Suprapubic skin (tissue), 4 donors: ENCODE measurements around the gene RBM33. TPM values are rescaled to one million over a fixed set of nuclear protein-coding genes. Genes with fewer than 3 reads are reported as not detected.
"Not testable (repeated sequence)": the region's sequence is repeated elsewhere in the genome, so short reads cannot be mapped to it uniquely, and the experiment has no call there.

ENCODE experiments used
- DNase-seq, 2 donors: peaks; one replicate each; pipeline ENCODE4 v3.0.0-alpha.2; 2019; ENCODE audit warnings: low spot score in 2 of 2
- H3K27ac ChIP-seq: fragments of 200-600 bp; sonication (generic); one replicate; pipeline ENCODE4 v1.5.1; 2019
- H3K27me3 ChIP-seq: fragments of 200-600 bp; sonication (generic); one replicate; pipeline ENCODE4 v1.5.1; 2019
- H3K36me3 ChIP-seq: fragments of 200-600 bp; sonication (generic); one replicate; pipeline ENCODE4 v1.5.1; 2019
- H3K4me1 ChIP-seq: fragments of 200-600 bp; sonication (generic); one replicate; pipeline ENCODE4 v1.5.1; 2019
- H3K4me3 ChIP-seq: fragments of 200-600 bp; sonication (generic); one replicate; pipeline ENCODE4 v1.5.1; 2019; ENCODE audit warnings: mild to moderate bottlenecking
- H3K9me3 ChIP-seq: fragments of 200-600 bp; sonication (generic); one replicate; pipeline ENCODE4 v1.5.1; 2019
- EP300 ChIP-seq: sonication (generic); formaldehyde crosslinking; IDR thresholded peaks from one replicate; pipeline ENCODE4 v1.6.1; 2017; ENCODE audit warnings: antibody characterized with exemption
- POLR2A ChIP-seq, 2 donors: fragments of 450-650 bp; IDR thresholded peaks; one replicate each; pipeline ENCODE4 v1.6.1; 2017; ENCODE audit warnings: antibody characterized with exemption in 2 of 2, mild to moderate bottlenecking in 2 of 2, moderate library complexity in 2 of 2
- POLR2AphosphoS5 ChIP-seq, 3 donors: sonication (generic); formaldehyde crosslinking; IDR thresholded peaks; one replicate each; pipeline ENCODE4 v1.6.1; 2017; ENCODE audit warnings: antibody characterized with exemption in 3 of 3
- WGBS: methylation state at CpG from one replicate; pipeline ENCODE4 v1.1.5; 2018; 5-methylcytosine and 5-hydroxymethylcytosine counted together
- total RNA-seq, 4 donors: library from RNA; depleted of rRNA; stranded (reverse); fragments of >200 nt; gene quantifications; one replicate each; pipeline ENCODE4 v1.1.0, GENCODE V29; 2016
- TF ChIP-seq, protein P1 (sequence below), 2 donors: fragments of 200-600 bp in 1 of 2; fragments of 450-650 bp in 1 of 2; sonication (generic) in 1 of 2; IDR thresholded peaks; one replicate each; pipeline ENCODE4 v1.5.1; 2016 to 2019; ENCODE audit warnings: antibody characterized with exemption in 2 of 2, mild to moderate bottlenecking in 1 of 2, moderate library complexity in 1 of 2

The RBM33 gene
- total RNA-seq, 4 donors from 2014 or later: 37.4 to 121 (median 58.2) TPM

DNA sequence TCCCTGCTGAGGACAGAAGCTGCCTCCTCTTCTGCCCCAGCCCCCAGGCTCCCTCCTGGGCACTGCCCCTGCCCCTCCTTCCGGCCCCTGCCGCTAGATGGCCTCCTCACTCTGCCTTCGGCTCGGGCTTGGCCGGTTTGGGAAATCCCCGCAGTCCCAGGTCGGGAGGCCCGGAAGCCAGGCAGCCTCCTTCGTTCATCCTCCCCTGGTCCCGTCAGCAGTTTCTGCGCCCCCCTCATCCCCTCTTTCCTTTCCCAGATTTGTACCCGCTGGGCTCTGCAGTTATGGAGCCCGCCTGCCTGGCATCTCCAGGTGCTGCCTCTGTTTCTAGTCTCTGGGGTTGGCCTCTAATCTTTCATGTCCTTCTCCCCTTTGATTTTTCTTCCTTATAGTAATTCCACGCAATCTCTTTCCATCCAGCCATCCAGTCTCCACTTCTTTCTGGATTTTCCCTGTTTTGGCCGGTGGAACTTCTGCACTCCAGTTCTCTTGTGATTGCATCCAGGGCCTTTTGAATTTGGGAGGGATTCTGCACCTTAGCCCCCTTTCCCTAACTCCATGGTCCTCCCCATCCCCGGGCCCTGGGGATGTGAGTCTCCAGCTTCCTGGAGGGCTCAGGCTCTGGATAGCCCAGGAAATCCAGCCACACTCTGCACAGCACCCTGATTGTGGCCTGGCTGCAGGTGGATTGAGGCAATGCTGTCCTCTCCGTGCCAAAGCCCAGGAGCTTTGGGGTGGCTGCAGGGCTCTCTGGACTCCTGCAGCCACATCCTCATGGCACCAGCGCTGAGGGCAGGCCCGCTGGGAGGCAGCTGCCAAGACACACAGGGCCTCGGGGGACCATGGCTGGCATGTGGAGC lies 171.1 kb downstream of the RBM33 start:
- Histone ChIP-seq H3K36me3 (no peaks in the 10 kb centered on the region), H3K27ac (no peak overlapping the region), H3K27me3 (peaks cover 97% of the 10 kb centered on the region), H3K4me1 (peaks cover 7% of the 10 kb centered on the region), H3K9me3 (no peaks in the 10 kb centered on the region), H3K4me3 (no peak overlapping the region)
- no peak for DNase-seq
- 18% methylated on average over 16 of the region's 20 CpGs for WGBS
- TF ChIP-seq, protein P1, sequence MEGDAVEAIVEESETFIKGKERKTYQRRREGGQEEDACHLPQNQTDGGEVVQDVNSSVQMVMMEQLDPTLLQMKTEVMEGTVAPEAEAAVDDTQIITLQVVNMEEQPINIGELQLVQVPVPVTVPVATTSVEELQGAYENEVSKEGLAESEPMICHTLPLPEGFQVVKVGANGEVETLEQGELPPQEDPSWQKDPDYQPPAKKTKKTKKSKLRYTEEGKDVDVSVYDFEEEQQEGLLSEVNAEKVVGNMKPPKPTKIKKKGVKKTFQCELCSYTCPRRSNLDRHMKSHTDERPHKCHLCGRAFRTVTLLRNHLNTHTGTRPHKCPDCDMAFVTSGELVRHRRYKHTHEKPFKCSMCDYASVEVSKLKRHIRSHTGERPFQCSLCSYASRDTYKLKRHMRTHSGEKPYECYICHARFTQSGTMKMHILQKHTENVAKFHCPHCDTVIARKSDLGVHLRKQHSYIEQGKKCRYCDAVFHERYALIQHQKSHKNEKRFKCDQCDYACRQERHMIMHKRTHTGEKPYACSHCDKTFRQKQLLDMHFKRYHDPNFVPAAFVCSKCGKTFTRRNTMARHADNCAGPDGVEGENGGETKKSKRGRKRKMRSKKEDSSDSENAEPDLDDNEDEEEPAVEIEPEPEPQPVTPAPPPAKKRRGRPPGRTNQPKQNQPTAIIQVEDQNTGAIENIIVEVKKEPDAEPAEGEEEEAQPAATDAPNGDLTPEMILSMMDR (IDR thresholded peaks at IDR 0.05): peak in 1 of 2 donors; percentile 42
- no peak for TF ChIP-seq POLR2A (IDR thresholded peaks at IDR 0.05)

DNA sequence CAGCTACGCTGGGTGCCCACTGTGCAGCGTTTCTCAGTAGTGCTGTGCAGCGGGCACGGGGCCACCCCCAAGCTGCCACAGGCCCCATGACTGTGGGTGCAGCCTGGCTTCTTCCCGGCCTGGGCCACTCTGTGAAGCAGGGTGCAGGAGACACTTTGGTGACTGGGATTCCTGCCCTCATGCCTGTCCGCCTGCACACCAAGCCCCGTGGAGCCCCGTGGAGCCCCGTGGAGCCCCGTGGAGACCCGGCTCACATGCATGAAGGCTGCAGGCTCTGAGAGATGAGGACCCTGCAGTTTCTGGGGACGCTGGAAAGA lies 171.7 kb downstream of the RBM33 start:
- WGBS: 86% methylated on average over 2 of the region's 12 CpGs
- H3K4me1 ChIP-seq: peaks cover 5% of the 10 kb centered on the region
- H3K4me3 ChIP-seq: no peak overlapping the region
- TF ChIP-seq POLR2AphosphoS5 (IDR thresholded peaks at IDR 0.05) (no peak), POLR2A (IDR thresholded peaks at IDR 0.05) (no peak), EP300 (no peak)
- TF ChIP-seq, protein P1 (IDR thresholded peaks at IDR 0.05): no peak
- no peaks in the 10 kb centered on the region for H3K9me3 ChIP-seq
- H3K36me3 ChIP-seq: no peaks in the 10 kb centered on the region
- no peak for DNase-seq
- H3K27me3 ChIP-seq: peaks cover 97% of the 10 kb centered on the region
- H3K27ac ChIP-seq: no peak overlapping the region

DNA sequence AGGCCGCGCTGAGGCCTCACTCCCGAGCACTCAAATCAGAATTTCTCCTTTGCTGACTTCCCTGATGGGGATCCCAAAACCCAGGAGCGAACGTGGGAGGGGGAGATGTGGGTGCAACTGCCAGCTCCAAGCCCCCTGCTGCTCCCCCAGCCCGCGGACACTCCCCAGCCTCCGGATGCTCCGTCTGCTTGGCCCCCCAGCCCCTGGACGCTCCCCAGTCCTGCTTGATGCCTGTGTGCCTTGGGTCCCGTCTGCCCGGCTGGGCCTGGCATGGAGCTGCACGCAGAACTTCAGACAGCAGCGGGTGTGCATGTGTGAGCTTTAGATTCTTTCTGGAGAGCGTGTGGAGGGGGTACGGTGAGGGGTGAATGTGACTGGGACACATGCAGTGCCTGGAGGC lies 172.5 kb downstream of the RBM33 start:
- TF ChIP-seq POLR2AphosphoS5 (IDR thresholded peaks at IDR 0.05): no peak
- TF ChIP-seq, protein P1 (IDR thresholded peaks at IDR 0.05): no peak
- TF ChIP-seq EP300: no peak
- TF ChIP-seq POLR2A (IDR thresholded peaks at IDR 0.05): no peak
- no peak overlapping the region for H3K4me3 ChIP-seq
- WGBS: 83% methylated on average over 10 of the region's 16 CpGs
- H3K36me3 ChIP-seq: no peaks in the 10 kb centered on the region
- no peak overlapping the region for H3K27ac ChIP-seq
- DNase-seq: peak in 1 of 2 donors; percentile 47
- H3K9me3 ChIP-seq: no peaks in the 10 kb centered on the region
- H3K27me3 ChIP-seq: peaks cover 96% of the 10 kb centered on the region
- H3K4me1 ChIP-seq: peaks cover 2% of the 10 kb centered on the region

DNA sequence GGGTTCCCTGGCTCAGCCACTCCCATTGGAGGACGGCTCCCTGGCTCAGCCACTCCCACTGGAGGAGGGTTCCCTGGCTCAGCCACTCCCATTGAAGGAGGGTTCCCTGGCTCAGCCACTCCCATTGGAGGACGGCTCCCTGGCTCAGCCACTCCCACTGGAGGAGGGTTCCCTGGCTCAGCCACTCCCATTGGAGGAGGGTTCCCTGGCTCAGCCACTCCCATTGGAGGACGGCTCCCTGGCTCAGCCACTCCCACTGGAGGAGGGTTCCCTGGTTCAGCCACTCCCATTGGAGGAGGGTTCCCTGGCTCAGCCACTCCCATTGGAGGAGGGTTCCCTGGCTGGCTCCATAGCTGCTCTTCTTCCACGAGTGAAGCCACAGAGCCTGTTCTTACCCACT lies 173.1 kb downstream of the RBM33 start:
- WGBS: 50% methylated on average over 1 of the region's 4 CpGs
- not testable (repeated sequence) for H3K4me3 ChIP-seq, DNase-seq, H3K9me3 ChIP-seq, H3K36me3 ChIP-seq, H3K4me1 ChIP-seq, H3K27ac ChIP-seq
- H3K27me3 ChIP-seq: peaks cover 95% of the 10 kb centered on the region

DNA sequence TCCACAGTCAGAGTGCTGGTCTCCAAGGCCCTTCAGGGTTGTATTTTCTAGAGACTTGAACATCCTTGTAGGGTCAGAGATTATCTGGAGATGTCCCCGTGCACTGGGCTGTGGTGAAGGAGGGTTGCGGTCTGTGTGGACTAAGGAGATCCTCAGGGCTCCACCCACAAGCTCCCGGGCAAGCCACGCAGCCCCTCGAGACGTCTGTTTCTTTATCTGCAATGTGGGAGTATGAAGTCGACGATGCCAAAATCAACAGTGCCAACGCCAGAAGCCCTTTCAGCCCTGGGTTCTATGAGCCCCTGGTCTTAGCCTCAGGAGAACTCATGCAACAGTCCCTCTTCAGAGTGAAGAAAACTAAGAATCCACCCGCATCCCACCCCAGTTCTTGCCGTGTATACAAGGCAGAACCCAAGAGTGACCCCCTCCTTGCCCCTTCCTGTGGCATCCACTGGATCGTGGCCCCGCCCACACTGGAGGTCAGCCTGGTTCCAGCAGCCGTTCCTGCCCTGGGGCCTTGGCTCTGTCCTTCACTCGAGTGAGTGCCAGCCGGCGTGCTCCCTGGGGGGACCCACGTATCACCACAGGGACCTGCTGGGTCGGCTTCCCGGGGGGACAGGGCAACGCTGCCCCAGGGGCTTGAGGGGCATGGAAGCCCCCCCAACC lies 173.8 kb downstream of the RBM33 start:
- TF ChIP-seq POLR2A (IDR thresholded peaks at IDR 0.05) (no peak), POLR2AphosphoS5 (IDR thresholded peaks at IDR 0.05) (no peak), EP300 (no peak)
- TF ChIP-seq, protein P1 (IDR thresholded peaks at IDR 0.05): no peak
- DNase-seq: peak in 1 of 2 donors; percentile 48
- no peaks in the 10 kb centered on the region for H3K4me1 ChIP-seq
- no peaks in the 10 kb centered on the region for H3K36me3 ChIP-seq
- H3K27me3 ChIP-seq: peaks cover 91% of the 10 kb centered on the region
- no peaks in the 10 kb centered on the region for H3K9me3 ChIP-seq
- WGBS: 71% methylated on average over 15 of the region's 21 CpGs
- no peak overlapping the region for H3K4me3 ChIP-seq
- H3K27ac ChIP-seq: no peak overlapping the region
